PC-9 (cell line): ENCODE data around the gene ANKUB1.

Experiments
- CTCF ChIP-seq: fragments of 200-600 bp; sonication (generic); conservative IDR thresholded peaks from 2 replicates; pipeline ENCODE4 v1.6.1; 2017; ENCODE audit warnings: mixed run types, antibody characterized with exemption, mild to moderate bottlenecking, moderate library complexity
- EZH2 ChIP-seq: fragments of 200-600 bp; sonication (generic); IDR thresholded peaks from 2 replicates; pipeline ENCODE4 v1.8.0; 2017; ENCODE audit warnings: antibody characterized with exemption, low read depth

- TF ChIP-seq EZH2 (no peak), CTCF (peak; percentile 85)
Observed at GRCh38 chr3:149771652-149772271, 20.6 kb downstream of the ANKUB1 start.
